HepG2 (cell line): Measurements from ENCODE around the gene MACROH2A1. TPM values are rescaled to one million over a fixed set of nuclear protein-coding genes. Genes with fewer than 3 reads are reported as not detected.

ENCODE experiments used
- ATAC-seq: fragments of 200-7000 bp; cut with Tn5 transposase; 3 replicates; pipeline ENCODE4 v1.9.1; 2020; ENCODE audit warnings: mild to moderate bottlenecking, moderate library complexity
- BruUV-seq: library from RNA; stranded (reverse); fragments of 400-500 nt; replicated peaks from 2 replicates; lab custom pipeline; 2021; lab: Mats Ljungman, UMichigan
- CTCF ChIA-PET: fragments of 300-600 bp; formaldehyde crosslinking; extraction: SDS; loops from one replicate; lab custom pipeline; 2021; ENCODE audit warnings: low total read pairs, inconsistent platforms, low intra/inter-chr PET ratio; lab: Yijun Ruan, JAX
- POLR2A ChIA-PET: fragments of 350-600 bp; sonication (Branson Sonifier 250); formaldehyde crosslinking; loops from one replicate; lab custom pipeline; 2020; ENCODE audit warnings: antibody characterized with exemption, inconsistent platforms; lab: Yijun Ruan, JAX
- DNase-seq: peaks from one replicate; pipeline ENCODE4 v3.0.0-alpha.2; 2015; ENCODE audit warnings: low spot score
- FAIRE-seq: peaks from 3 replicates; lab custom pipeline; 2011; peaks lifted over from hg19 to GRCh38; lab: Jason Lieb, UNC
- H2AFZ ChIP-seq: one replicate; pipeline ENCODE4 v1.6.1; 2011; ENCODE audit warnings: low read length, inconsistent platforms
- H3K27ac ChIP-seq: fragments of 300-600 bp; 3 replicates; pipeline ENCODE4 v1.8.0; 2011; ENCODE audit warnings: mixed run types, mild to moderate bottlenecking, mixed read lengths, low read length, inconsistent platforms; ENCODE audit not compliant: insufficient read depth; ENCODE audit errors: extremely low read length
- H3K27me3 ChIP-seq, 2 experiments: fragments of 200-600 bp in 1 of 2; 2 replicates in 1 of 2; 3 replicates in 1 of 2; pipeline versions ENCODE4 v1.6.0 to v1.8.0; 2011; ENCODE audit warnings: low read length in 2 of 2, mild to moderate bottlenecking in 2 of 2, moderate library complexity in 2 of 2, inconsistent platforms in 1 of 2; ENCODE audit not compliant: insufficient read depth in 2 of 2, control insufficient read depth in 1 of 2
- H3K36me3 ChIP-seq, 2 experiments: fragments of 200-600 bp in 1 of 2; replicated peaks in 1 of 2; 2 replicates in 1 of 2; 3 replicates in 1 of 2; pipeline versions ENCODE4 v1.5.1 to v1.8.0; 2011; ENCODE audit warnings: low read length in 2 of 2, inconsistent platforms in 1 of 2; ENCODE audit not compliant: insufficient read depth in 2 of 2, control insufficient read depth in 1 of 2
- H3K4me1 ChIP-seq: 2 replicates; pipeline ENCODE4 v1.5.1; 2012; ENCODE audit warnings: low read length, inconsistent platforms; ENCODE audit not compliant: insufficient read depth
- H3K4me2 ChIP-seq: 2 replicates; pipeline ENCODE4 v1.6.0; 2011; ENCODE audit warnings: low read depth, low read length, inconsistent platforms
- H3K4me3 ChIP-seq, 3 experiments: fragments of 200-600 bp in 1 of 3; sonication (generic), shearing (Covaris generic) in 1 of 3; replicated peaks in 1 of 3; 2 replicates each; pipeline ENCODE4 v1.5.1; 2011 to 2016; ENCODE audit warnings: low read length in 3 of 3, inconsistent platforms in 2 of 3, low read depth in 2 of 3, mild to moderate bottlenecking in 2 of 3, control low read depth in 1 of 3, mixed read lengths in 1 of 3; ENCODE audit not compliant: insufficient read depth in 1 of 3
- H3K79me2 ChIP-seq: one replicate; pipeline ENCODE4 v1.6.1; 2011; ENCODE audit warnings: low read length, inconsistent platforms; ENCODE audit not compliant: insufficient read depth
- H3K9ac ChIP-seq: 2 replicates; pipeline ENCODE4 v1.6.0; 2011; ENCODE audit warnings: mild to moderate bottlenecking, low read depth, low read length, inconsistent platforms; ENCODE audit not compliant: insufficient read depth
- H3K9me3 ChIP-seq: 2 replicates; pipeline ENCODE4 v1.5.1; 2012; ENCODE audit warnings: mild to moderate bottlenecking, low read length
- H4K20me1 ChIP-seq: 2 replicates; pipeline ENCODE4 v1.6.0; 2011; ENCODE audit warnings: inconsistent platforms, mild to moderate bottlenecking, low read length, moderate library complexity; ENCODE audit not compliant: insufficient read depth
- ASH2L ChIP-seq: fragments of 300-600, 200-600 bp; sonication (generic); IDR thresholded peaks from 2 replicates; pipeline ENCODE4 v1.7.0; 2017; ENCODE audit warnings: low read depth, mild to moderate bottlenecking, moderate library complexity, mixed read lengths, low read length; ENCODE audit not compliant: insufficient read length
- CCAR2 ChIP-seq: fragments of 200-400 bp; formaldehyde crosslinking; optimal IDR thresholded peaks from 2 replicates; pipeline ENCODE3; 2018; ENCODE audit warnings: low read depth, mild to moderate bottlenecking, low read length, moderate library complexity
- CHD4 ChIP-seq: fragments of 200-600 bp; sonication (generic); IDR thresholded peaks from 2 replicates; pipeline ENCODE4 v1.7.0; 2017; ENCODE audit warnings: mild to moderate bottlenecking, low read length, borderline replicate concordance
- DMTF1 ChIP-seq: sonication (generic); formaldehyde crosslinking; IDR thresholded peaks from 2 replicates; pipeline ENCODE4 v1.4.0; 2020; ENCODE audit warnings: mild to moderate bottlenecking, missing genetic modification reagents
- FOXJ3 ChIP-seq: sonication (generic); formaldehyde crosslinking; IDR thresholded peaks from 2 replicates; pipeline ENCODE4 v1.4.0; 2020; ENCODE audit warnings: missing genetic modification reagents, mild to moderate bottlenecking, borderline replicate concordance
- GRHL1 ChIP-seq: sonication (generic); formaldehyde crosslinking; conservative IDR thresholded peaks from 2 replicates; pipeline ENCODE4 v1.8.0; 2022; ENCODE audit warnings: missing genetic modification reagents
- HNRNPL ChIP-seq: fragments of 200-400 bp; formaldehyde crosslinking; IDR thresholded peaks from 2 replicates; pipeline ENCODE4 v1.6.1; 2017; ENCODE audit warnings: mild to moderate bottlenecking, low read depth, low read length
- KDM1A ChIP-seq: IDR thresholded peaks from 2 replicates; pipeline ENCODE4 v1.6.1; 2016; ENCODE audit warnings: missing compliant biosample characterization
- NR2F6 ChIP-seq, 2 experiments: IDR thresholded peaks; 2 replicates each; pipeline ENCODE4 v1.6.1; 2016; ENCODE audit warnings: antibody characterized with exemption in 1 of 2, mild to moderate bottlenecking in 1 of 2
- ZMYM3 ChIP-seq: sonication (generic); formaldehyde crosslinking; IDR thresholded peaks from 2 replicates; pipeline ENCODE4 v1.5.1; 2020; ENCODE audit warnings: mild to moderate bottlenecking, missing genetic modification reagents
- ZNF629 ChIP-seq: sonication (generic); formaldehyde crosslinking; conservative IDR thresholded peaks from 2 replicates; pipeline ENCODE4 v1.5.0; 2020; ENCODE audit warnings: missing genetic modification reagents
- WGBS: methylation state at CpG from one replicate; pipeline ENCODE4 v1.1.6; 2017; ENCODE audit warnings: low lambda C conversion rate; 5-methylcytosine and 5-hydroxymethylcytosine counted together
- in situ Hi-C: cut with HindIII; loops from 2 replicates; pipeline ENCODE4 v1.10.0; 2017; ENCODE audit warnings: low pct_unique_long_range_greater_than_20kb; ENCODE audit not compliant: extremely low pct_ligation_motif_present
- intact Hi-C: fragments of 100-400 bp; cut with micrococcal nuclease; formaldehyde crosslinking; loops from one replicate; pipeline ENCODE4 v1.10.0; 2022; ENCODE audit not compliant: unreplicated experiment
- polyA plus RNA-seq, 8 experiments: library from polyadenylated mRNA; depleted of rRNA in 3 of 8; stranded (reverse) in 7 of 8; unstranded in 1 of 8; fragments of >200 nt; fragmentation: Illumina TruSeq in 4 of 8; extraction: Trizol in 4 of 8; gene quantifications; 2 replicates each; pipeline versions ENCODE4 v1.2.1 to v1.2.3, GENCODE V29; 2011 to 2016; ENCODE audit warnings: low read depth in 4 of 8, missing spikeins in 1 of 8, mixed read lengths in 1 of 8; ENCODE audit not compliant: insufficient read depth in 1 of 8
- total RNA-seq, 5 experiments: library from RNA; depleted of rRNA; stranded (reverse); fragments of >200 nt; fragmentation: Illumina TruSeq; extraction: Trizol; gene quantifications; 2 replicates each; pipeline ENCODE4 v1.2.3, GENCODE V29; 2016; ENCODE audit warnings: low read depth in 1 of 5

Gene MACROH2A1
- total and polyA plus RNA-seq, 2 of the 13 experiments (the other 11 are each of a cell fraction or from before 2014, with no cell fraction given) = 69.1 to 158 TPM

- no peaks in the 10 kb centered on the region for H4K20me1 ChIP-seq
- 0% methylated on average over 3 of the region's 9 CpGs for WGBS
- H3K4me3 ChIP-seq = peak overlapping the region; percentile 28 to 66 (median 61); a peak in 4 of 6 replicates
- H3K9ac ChIP-seq = no peak overlapping the region
- no peaks in the 10 kb centered on the region for H3K36me3 ChIP-seq
- ChIA-PET CTCF (no interaction called here), POLR2A (interaction anchor here (1.7 kb wide), 1 partner anchor 173 kb away, joined by 4 read pairs; no protein-coding TSS in a partner anchor)
- H3K27ac ChIP-seq = no peak overlapping the region
- in situ Hi-C loops (no loop called here), intact Hi-C loops (loop anchor here (10.0 kb wide), 1 partner anchor 111 kb away; no protein-coding TSS in a partner anchor)
- ATAC-seq (peak; percentile 11), DNase-seq (no peak), FAIRE-seq (no peak)
- no peaks in the 10 kb centered on the region for H3K79me2 ChIP-seq
- peak; percentile 92 for TF ChIP-seq ZNF629 (CRISPR knock-in tag)
- no peak for TF ChIP-seq DMTF1 (CRISPR knock-in tag)
- TF ChIP-seq ASH2L = peak; percentile 1
- TF ChIP-seq CCAR2 = no peak
- TF ChIP-seq NR2F6 (IDR thresholded peaks at IDR 0.05) = no peak
- TF ChIP-seq NR2F6 (CRISPR knock-in tag; IDR thresholded peaks at IDR 0.05) = 0 out of 2 replicates have a peak, but pooled peaks have one; percentile 11
- 0 out of 2 replicates have a peak, but pooled peaks have one; percentile 23 for TF ChIP-seq ZMYM3 (CRISPR knock-in tag)
- TF ChIP-seq FOXJ3 (CRISPR knock-in tag) = no peak
- TF ChIP-seq KDM1A = peak; percentile 60; the same call in 1 of the 2 replicates
- no peak for TF ChIP-seq GRHL1
- TF ChIP-seq HNRNPL = peak; percentile 77; the same call in 1 of the 2 replicates
- peak; percentile 72; the same call in 1 of the 2 replicates for TF ChIP-seq CHD4
- peak overlapping the region; percentile 96 for H3K4me2 ChIP-seq
- H2AFZ ChIP-seq = no peak overlapping the region
- peaks cover 54% of the 10 kb centered on the region for H3K4me1 ChIP-seq
- no peaks in the 10 kb centered on the region for H3K9me3 ChIP-seq
- no TSS peak for BruUV-seq
- peaks cover 0 to 14% of the 10 kb centered on the region in 2 experiments; a peak in 3 of 5 replicates for H3K27me3 ChIP-seq
Observed at GRCh38 chr5:135435467-135436330, 36.7 kb upstream of the MACROH2A1 start.
